IPS-20b (cell line): ENCODE results near the gene TMED6.

Experiments
- H3K27ac ChIP-seq: one replicate; pipeline ENCODE4 v1.5.1; 2013; ENCODE audit warnings: low read length
- H3K27me3 ChIP-seq: 2 replicates; pipeline ENCODE4 v1.6.1; 2013; ENCODE audit warnings: mild to moderate bottlenecking, low read length, inconsistent platforms; ENCODE audit not compliant: insufficient read depth
- H3K36me3 ChIP-seq: 2 replicates; pipeline ENCODE4 v1.6.1; 2013; ENCODE audit warnings: low read depth, mild to moderate bottlenecking, inconsistent platforms, low read length, moderate library complexity; ENCODE audit not compliant: insufficient read depth
- H3K4me1 ChIP-seq: 2 replicates; pipeline ENCODE4 v1.6.1; 2013; ENCODE audit warnings: mild to moderate bottlenecking, control low read depth, inconsistent platforms, low read length, moderate library complexity; ENCODE audit not compliant: insufficient read depth
- H3K4me3 ChIP-seq: 2 replicates; pipeline ENCODE4 v1.5.1; 2013; ENCODE audit warnings: mild to moderate bottlenecking, low read length, inconsistent platforms
- H3K9ac ChIP-seq: 2 replicates; pipeline ENCODE4 v1.6.1; 2013; ENCODE audit warnings: low read depth, mild to moderate bottlenecking, inconsistent platforms, low read length, moderate library complexity
- H3K9me3 ChIP-seq: 2 replicates; pipeline ENCODE4 v1.6.1; 2013; ENCODE audit warnings: mild to moderate bottlenecking, low read depth, low read length, inconsistent platforms; ENCODE audit not compliant: insufficient read depth

Gene TMED6

GRCh38 chr16:69329369-69330285 is 22.0 kb downstream of the TMED6 start:
- peaks cover 6% of the 10 kb centered on the region; the same call in 1 of the 2 replicates for H3K4me1 ChIP-seq
- H3K4me3 ChIP-seq: peak overlapping the region; percentile 75
- no peak overlapping the region for H3K27ac ChIP-seq
- peaks cover 70% of the 10 kb centered on the region for H3K36me3 ChIP-seq
- H3K9me3 ChIP-seq: no peaks in the 10 kb centered on the region
- H3K27me3 ChIP-seq: no peaks in the 10 kb centered on the region
- peak overlapping the region; percentile 76 for H3K9ac ChIP-seq

GRCh38 chr16:69328854-69329316 is 22.7 kb downstream of the TMED6 start:
- Histone ChIP-seq H3K27ac (no peak overlapping the region), H3K9ac (peak overlapping the region; percentile 76; the same call in 1 of the 2 replicates), H3K27me3 (no peaks in the 10 kb centered on the region), H3K36me3 (peaks cover 70% of the 10 kb centered on the region), H3K4me3 (peak overlapping the region; percentile 75), H3K9me3 (no peaks in the 10 kb centered on the region), H3K4me1 (peaks cover 6% of the 10 kb centered on the region; the same call in 1 of the 2 replicates)

GRCh38 chr16:69327585-69328310 is 23.8 kb downstream of the TMED6 start:
- Histone ChIP-seq H3K4me1 (peaks cover 6% of the 10 kb centered on the region; the same call in 1 of the 2 replicates), H3K27me3 (no peaks in the 10 kb centered on the region), H3K27ac (no peak overlapping the region), H3K36me3 (peaks cover 68% of the 10 kb centered on the region), H3K4me3 (peak overlapping the region; percentile 75; the same call in 1 of the 2 replicates), H3K9me3 (no peaks in the 10 kb centered on the region), H3K9ac (no peak overlapping the region)

DNA sequence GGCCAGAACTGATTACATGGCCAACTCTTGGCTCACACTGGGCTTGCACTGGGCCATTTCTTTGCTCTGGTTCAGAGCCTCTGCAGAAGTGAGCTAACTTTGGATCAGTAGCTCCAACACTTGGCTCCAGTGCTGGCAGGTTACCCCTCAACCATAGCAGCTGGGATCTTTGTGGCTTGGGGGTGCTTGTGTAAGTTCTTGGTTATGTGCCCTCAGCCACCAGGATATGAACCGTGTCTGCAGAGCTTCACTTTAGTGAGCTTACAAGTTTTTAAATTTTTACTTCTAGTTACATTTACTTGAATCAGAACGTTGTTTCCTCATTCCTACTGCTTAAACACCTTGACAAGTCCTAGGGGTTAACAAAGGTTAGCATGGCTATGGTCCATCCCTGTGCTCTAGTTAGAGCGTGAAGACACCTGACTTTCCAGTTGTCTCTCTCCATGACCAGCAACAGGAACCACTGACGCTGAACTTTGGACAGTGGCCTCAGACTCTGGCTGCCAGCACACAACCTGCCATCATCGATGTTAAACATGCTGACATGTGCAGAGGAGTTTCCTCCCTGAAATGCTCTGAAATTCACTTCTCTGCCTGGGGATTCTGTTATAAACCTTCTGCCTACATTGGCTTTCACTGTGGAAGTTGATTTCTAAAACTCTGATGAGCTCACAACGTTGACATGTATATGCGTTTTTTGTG is 25.3 kb downstream of the TMED6 start:
- H3K36me3 ChIP-seq: peaks cover 71% of the 10 kb centered on the region
- H3K27me3 ChIP-seq: no peaks in the 10 kb centered on the region
- no peak overlapping the region for H3K4me3 ChIP-seq
- no peak overlapping the region for H3K27ac ChIP-seq
- H3K4me1 ChIP-seq: peaks cover 6% of the 10 kb centered on the region; the same call in 1 of the 2 replicates
- no peak overlapping the region for H3K9ac ChIP-seq
- H3K9me3 ChIP-seq: no peaks in the 10 kb centered on the region

GRCh38 chr16:69325784-69326171 is 25.8 kb downstream of the TMED6 start:
- no peak overlapping the region for H3K27ac ChIP-seq
- peaks cover 77% of the 10 kb centered on the region for H3K36me3 ChIP-seq
- no peaks in the 10 kb centered on the region for H3K27me3 ChIP-seq
- no peak overlapping the region for H3K9ac ChIP-seq
- H3K4me1 ChIP-seq: peaks cover 6% of the 10 kb centered on the region; the same call in 1 of the 2 replicates
- H3K9me3 ChIP-seq: no peaks in the 10 kb centered on the region
- no peak overlapping the region for H3K4me3 ChIP-seq

DNA sequence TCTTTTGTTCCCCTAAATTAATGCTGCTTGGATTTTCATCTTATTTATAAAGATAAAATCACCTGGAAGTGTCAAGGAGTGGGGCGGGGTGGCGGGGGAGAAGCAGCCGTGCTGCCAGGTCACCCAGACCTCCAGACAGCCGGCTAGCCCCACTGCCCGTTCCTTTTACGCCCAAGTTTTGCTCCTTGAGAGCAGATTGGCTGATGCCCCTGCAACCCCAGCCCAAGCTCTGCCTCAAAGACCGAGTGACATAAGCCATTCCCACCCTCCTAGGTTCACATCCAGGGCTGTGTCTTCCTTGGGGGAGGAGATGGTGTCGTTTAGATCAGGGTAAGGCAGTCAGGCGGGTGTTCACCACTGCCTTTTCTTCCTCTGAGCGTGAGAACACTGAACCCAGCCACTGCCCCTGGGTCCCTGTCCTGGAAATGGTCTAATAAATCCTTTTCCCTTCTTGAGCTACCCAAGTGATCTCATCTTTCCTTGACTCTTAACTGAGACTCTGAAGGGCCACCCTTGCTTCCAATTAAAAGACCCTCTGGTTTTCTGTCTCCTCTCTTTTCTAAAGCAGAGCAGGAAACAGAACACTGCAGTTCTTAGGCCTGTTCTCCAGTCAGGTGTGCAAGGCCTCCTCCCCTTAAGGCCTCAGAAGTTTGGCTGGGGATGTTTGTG is 26.9 kb downstream of the TMED6 start:
- H3K36me3 ChIP-seq: peaks cover 87% of the 10 kb centered on the region
- no peaks in the 10 kb centered on the region for H3K27me3 ChIP-seq
- H3K9me3 ChIP-seq: no peaks in the 10 kb centered on the region
- no peak overlapping the region for H3K4me3 ChIP-seq
- peaks cover 6% of the 10 kb centered on the region; the same call in 1 of the 2 replicates for H3K4me1 ChIP-seq
- H3K9ac ChIP-seq: no peak overlapping the region
- no peak overlapping the region for H3K27ac ChIP-seq

DNA sequence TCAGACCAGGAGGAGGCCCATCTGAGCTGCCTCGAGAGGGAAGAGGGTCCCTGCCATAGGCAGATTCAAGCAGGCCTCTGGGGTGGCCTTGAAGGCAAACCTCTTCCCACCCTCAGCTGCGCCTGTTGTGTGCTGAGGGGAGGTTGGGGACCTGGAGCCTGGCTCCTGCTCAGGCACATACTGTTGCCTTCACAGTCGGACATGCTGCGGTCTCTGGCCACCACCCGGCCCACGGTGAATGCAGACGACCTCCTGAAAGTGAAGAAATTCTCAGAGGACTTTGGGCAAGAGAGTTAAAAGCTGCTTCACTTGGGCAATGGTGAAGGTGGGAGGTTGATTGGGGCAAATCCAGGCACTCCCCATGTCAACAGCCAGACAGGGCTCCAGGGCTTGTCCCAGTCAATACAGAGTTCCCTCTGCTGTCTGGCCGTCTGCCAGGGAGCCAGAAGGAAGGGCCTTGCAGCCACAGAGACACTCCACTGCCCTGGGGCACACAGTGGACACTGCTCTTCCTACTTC is 27.5 kb downstream of the TMED6 start:
- Histone ChIP-seq H3K9me3 (no peaks in the 10 kb centered on the region), H3K4me1 (peaks cover 6% of the 10 kb centered on the region; the same call in 1 of the 2 replicates), H3K4me3 (no peak overlapping the region), H3K27me3 (no peaks in the 10 kb centered on the region), H3K36me3 (peaks cover 94% of the 10 kb centered on the region), H3K27ac (no peak overlapping the region), H3K9ac (no peak overlapping the region)

- Histone ChIP-seq H3K9me3 (no peaks in the 10 kb centered on the region), H3K4me1 (peaks cover 2% of the 10 kb centered on the region; the same call in 1 of the 2 replicates), H3K9ac (no peak overlapping the region), H3K36me3 (peaks cover 94% of the 10 kb centered on the region), H3K27me3 (no peaks in the 10 kb centered on the region), H3K4me3 (no peak overlapping the region), H3K27ac (no peak overlapping the region)
Measured at GRCh38 chr16:69323415-69323814, 28.2 kb downstream of the TMED6 start.

DNA sequence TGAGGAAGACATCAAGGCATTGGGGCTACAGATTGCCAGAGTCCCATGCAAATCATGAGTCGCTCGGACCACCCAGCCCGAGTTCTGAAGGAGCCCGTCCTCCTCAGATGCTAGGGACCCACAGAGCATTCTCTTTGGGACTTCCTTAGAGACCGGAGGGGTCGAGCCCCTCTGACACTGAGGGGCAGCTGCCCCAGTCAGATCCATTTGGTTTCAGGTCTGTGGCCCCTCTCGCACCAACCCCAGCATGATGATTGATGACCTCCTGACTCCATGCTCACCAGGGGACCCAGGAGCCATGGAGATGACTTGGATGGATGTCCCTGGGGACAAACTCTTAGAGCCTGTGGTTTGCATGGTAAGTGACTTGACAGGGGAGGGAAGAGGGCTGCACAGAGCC is 29.2 kb downstream of the TMED6 start:
- Histone ChIP-seq H3K36me3 (peaks cover 90% of the 10 kb centered on the region), H3K27me3 (no peaks in the 10 kb centered on the region), H3K4me3 (no peak overlapping the region), H3K9me3 (no peaks in the 10 kb centered on the region), H3K9ac (no peak overlapping the region), H3K4me1 (no peaks in the 10 kb centered on the region; the same call in 1 of the 2 replicates), H3K27ac (no peak overlapping the region)

DNA sequence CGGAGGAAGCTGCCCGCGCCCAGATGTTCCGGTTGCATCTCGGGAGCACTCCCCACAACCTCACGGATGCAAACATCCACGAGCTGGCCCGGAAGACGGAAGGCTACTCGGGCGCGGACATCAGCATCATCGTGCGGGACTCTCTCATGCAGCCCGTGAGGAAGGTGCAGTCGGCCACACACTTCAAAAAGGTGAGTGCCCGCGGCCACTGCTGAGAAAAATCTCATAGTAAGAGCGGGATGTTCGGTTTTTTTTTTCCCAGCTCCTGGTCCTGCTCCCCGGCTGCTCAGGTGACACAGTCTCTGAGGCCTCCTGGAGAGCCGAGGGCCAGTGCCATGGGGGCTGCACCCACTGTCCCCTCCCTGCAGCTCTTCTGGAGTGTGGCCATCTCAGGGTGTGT is 30.5 kb downstream of the TMED6 start:
- no peak overlapping the region for H3K27ac ChIP-seq
- no peaks in the 10 kb centered on the region for H3K9me3 ChIP-seq
- H3K9ac ChIP-seq: no peak overlapping the region
- no peaks in the 10 kb centered on the region for H3K27me3 ChIP-seq
- no peak overlapping the region for H3K4me3 ChIP-seq
- peaks cover 89% of the 10 kb centered on the region for H3K36me3 ChIP-seq
- H3K4me1 ChIP-seq: no peaks in the 10 kb centered on the region; the same call in 1 of the 2 replicates

- H3K9ac ChIP-seq: no peak overlapping the region
- H3K27me3 ChIP-seq: no peaks in the 10 kb centered on the region
- peaks cover 87% of the 10 kb centered on the region for H3K36me3 ChIP-seq
- H3K4me1 ChIP-seq: no peaks in the 10 kb centered on the region
- no peak overlapping the region for H3K4me3 ChIP-seq
- H3K27ac ChIP-seq: no peak overlapping the region
- H3K9me3 ChIP-seq: no peaks in the 10 kb centered on the region
Measured at GRCh38 chr16:69320740-69321073, 30.9 kb downstream of the TMED6 start.
